Measurements from ENCODE around the gene MYBPC2. TPM values are rescaled to one million over a fixed set of nuclear protein-coding genes. Genes with fewer than 3 reads are reported as not detected.

MYBPC2 gene
- total RNA-seq, 1 donor from 2014 or later: not detected

DNA sequence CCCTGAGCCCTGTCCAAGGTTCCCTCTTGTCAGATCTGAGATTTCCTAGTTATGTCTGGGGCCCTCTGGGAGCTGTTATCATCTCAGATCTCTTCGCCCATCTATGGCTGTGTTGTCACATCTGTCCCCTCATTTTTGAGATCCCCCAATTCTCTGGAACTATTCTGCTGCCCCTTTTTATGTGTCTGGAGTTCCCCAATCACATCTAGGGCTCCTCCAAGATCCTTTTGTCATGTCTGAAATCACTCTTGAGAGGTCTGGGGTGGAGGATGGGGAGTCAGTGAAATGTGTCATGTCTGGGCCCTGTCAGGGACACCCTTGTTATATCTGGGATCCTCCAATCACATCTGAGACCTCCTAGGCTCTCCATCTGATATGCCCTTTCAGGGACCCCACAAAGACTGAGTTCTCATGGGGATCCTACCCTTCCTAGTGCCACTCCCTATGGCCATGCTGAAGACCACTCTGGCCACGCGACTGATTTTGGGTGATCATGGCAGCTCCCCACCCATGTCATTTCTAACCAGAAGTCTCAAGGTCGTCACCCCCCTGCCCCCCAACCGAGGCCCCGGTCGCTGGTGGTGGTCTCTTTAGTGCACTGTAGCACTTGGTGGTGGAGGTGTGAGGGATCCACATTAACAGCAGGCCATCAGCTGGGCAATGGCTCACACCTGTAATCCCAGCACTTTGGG lies 3.8 kb upstream of the MYBPC2 start:
- Histone ChIP-seq H3K9me3 (ENCODE audit: insufficient read depth, low read depth, low read length) (no peaks in the 10 kb centered on the region), H3K27me3 (ENCODE audit: insufficient read depth, low read length) (peaks cover 22% of the 10 kb centered on the region), H3K79me2 (ENCODE audit: insufficient read depth, low read length) (no peaks in the 10 kb centered on the region), H3K4me1 (ENCODE audit: insufficient read depth, low read length) (peaks cover 11% of the 10 kb centered on the region), H3K27ac (ENCODE audit: low read depth, low read length) (no peak overlapping the region), H3K9ac (ENCODE audit: low read length) (no peak overlapping the region), H2AFZ (ENCODE audit: low read depth, low read length) (no peak overlapping the region), H4K20me1 (ENCODE audit: insufficient read depth, low read length) (no peaks in the 10 kb centered on the region), H3K4me2 (ENCODE audit: low read length) (no peak overlapping the region), H3K4me3 (ENCODE audit: insufficient read depth, low read depth, low read length) (no peak overlapping the region), H3K36me3 (ENCODE audit: insufficient read depth, low read length) (no peaks in the 10 kb centered on the region)
- Mint-ChIP-seq H3K27ac (ENCODE audit: unreplicated experiment) (no peak overlapping the region), H3K36me3 (ENCODE audit: low read depth, unreplicated experiment) (no peaks in the 10 kb centered on the region), H3K4me3 (ENCODE audit: unreplicated experiment) (no peak overlapping the region), H3K27me3 (ENCODE audit: low read depth, unreplicated experiment) (peaks cover 14% of the 10 kb centered on the region), H3K4me1 (ENCODE audit: low read depth, unreplicated experiment) (peaks cover 3% of the 10 kb centered on the region), H3K9me3 (ENCODE audit: unreplicated experiment) (peaks cover 3% of the 10 kb centered on the region)
- TF ChIP-seq, protein P1, sequence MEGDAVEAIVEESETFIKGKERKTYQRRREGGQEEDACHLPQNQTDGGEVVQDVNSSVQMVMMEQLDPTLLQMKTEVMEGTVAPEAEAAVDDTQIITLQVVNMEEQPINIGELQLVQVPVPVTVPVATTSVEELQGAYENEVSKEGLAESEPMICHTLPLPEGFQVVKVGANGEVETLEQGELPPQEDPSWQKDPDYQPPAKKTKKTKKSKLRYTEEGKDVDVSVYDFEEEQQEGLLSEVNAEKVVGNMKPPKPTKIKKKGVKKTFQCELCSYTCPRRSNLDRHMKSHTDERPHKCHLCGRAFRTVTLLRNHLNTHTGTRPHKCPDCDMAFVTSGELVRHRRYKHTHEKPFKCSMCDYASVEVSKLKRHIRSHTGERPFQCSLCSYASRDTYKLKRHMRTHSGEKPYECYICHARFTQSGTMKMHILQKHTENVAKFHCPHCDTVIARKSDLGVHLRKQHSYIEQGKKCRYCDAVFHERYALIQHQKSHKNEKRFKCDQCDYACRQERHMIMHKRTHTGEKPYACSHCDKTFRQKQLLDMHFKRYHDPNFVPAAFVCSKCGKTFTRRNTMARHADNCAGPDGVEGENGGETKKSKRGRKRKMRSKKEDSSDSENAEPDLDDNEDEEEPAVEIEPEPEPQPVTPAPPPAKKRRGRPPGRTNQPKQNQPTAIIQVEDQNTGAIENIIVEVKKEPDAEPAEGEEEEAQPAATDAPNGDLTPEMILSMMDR (IDR thresholded peaks at IDR 0.05; ENCODE audit: insufficient read depth, low read depth, low read length): no peak
- no peak for TF ChIP-seq EZH2 (IDR thresholded peaks at IDR 0.05; ENCODE audit: insufficient read depth, low read length)
- no peak for DNase-seq (ENCODE audit: low read depth)
- no peak for FAIRE-seq

DNA sequence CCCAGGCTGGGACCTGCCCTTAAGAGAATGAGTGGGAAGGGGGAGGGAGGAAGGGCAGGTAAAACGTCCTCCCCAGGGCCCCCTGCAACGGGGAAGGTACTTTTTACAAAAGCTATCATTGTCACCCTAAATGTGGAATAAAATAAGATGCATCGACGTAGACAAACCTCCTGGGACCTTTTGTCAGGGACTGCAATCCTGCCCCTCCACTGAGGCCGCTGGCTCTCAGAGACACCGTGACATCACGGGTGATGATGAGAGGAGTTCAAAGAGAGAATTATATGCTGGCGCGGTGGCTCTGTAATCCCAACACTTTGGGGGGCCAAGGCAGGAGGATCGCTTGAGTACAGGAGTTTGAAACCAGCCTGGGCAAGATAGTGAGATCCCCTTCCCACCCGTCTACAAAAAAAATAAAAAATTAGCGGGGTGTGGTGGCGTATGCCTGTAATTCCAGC lies 1.8 kb upstream of the MYBPC2 start:
- Mint-ChIP-seq H3K9me3 (ENCODE audit: unreplicated experiment) (peaks cover 1% of the 10 kb centered on the region), H3K4me1 (ENCODE audit: low read depth, unreplicated experiment) (peaks cover 3% of the 10 kb centered on the region), H3K4me3 (ENCODE audit: unreplicated experiment) (peak overlapping the region; percentile 89), H3K27ac (ENCODE audit: unreplicated experiment) (no peak overlapping the region), H3K36me3 (ENCODE audit: low read depth, unreplicated experiment) (no peaks in the 10 kb centered on the region), H3K27me3 (ENCODE audit: low read depth, unreplicated experiment) (peaks cover 19% of the 10 kb centered on the region)
- Histone ChIP-seq H3K27ac (ENCODE audit: low read depth, low read length) (no peak overlapping the region), H3K4me3 (ENCODE audit: insufficient read depth, low read depth, low read length) (peak overlapping the region; percentile 56), H3K4me1 (ENCODE audit: insufficient read depth, low read length) (peaks cover 11% of the 10 kb centered on the region), H3K4me2 (ENCODE audit: low read length) (peak overlapping the region; percentile 88), H2AFZ (ENCODE audit: low read depth, low read length) (peak overlapping the region; percentile 90), H3K79me2 (ENCODE audit: insufficient read depth, low read length) (no peaks in the 10 kb centered on the region), H3K9ac (ENCODE audit: low read length) (peak overlapping the region; percentile 47), H4K20me1 (ENCODE audit: insufficient read depth, low read length) (no peaks in the 10 kb centered on the region), H3K36me3 (ENCODE audit: insufficient read depth, low read length) (no peaks in the 10 kb centered on the region), H3K9me3 (ENCODE audit: insufficient read depth, low read depth, low read length) (no peaks in the 10 kb centered on the region), H3K27me3 (ENCODE audit: insufficient read depth, low read length) (peaks cover 22% of the 10 kb centered on the region)
- no peak for FAIRE-seq
- DNase-seq (ENCODE audit: low read depth): no peak
- no peak for TF ChIP-seq EZH2 (IDR thresholded peaks at IDR 0.05; ENCODE audit: insufficient read depth, low read length)
- TF ChIP-seq, protein P1 (IDR thresholded peaks at IDR 0.05; ENCODE audit: insufficient read depth, low read depth, low read length): no peak
